Upper lobe of left lung (tissue), 4 donors: ENCODE measurements around the gene SIAH1.
"Not testable (repeated sequence)": the region's sequence is repeated elsewhere in the genome, so short reads cannot be mapped to it uniquely, and the experiment has no call there.

Experiments
- CTCF ChIP-seq, 6 experiments: fragments of 450-650 bp in 4 of 6; fragments of 200-600 bp in 2 of 6; sonication (generic) in 2 of 6; IDR thresholded peaks; one replicate each; pipeline ENCODE4 v1.5.1; 2016 to 2019; ENCODE audit warnings: antibody characterized with exemption in 6 of 6
- EP300 ChIP-seq, 4 donors: sonication (generic); formaldehyde crosslinking; IDR thresholded peaks; one replicate each; pipeline ENCODE4 v1.5.1; 2017; ENCODE audit warnings: antibody characterized with exemption in 4 of 4, control low read depth in 2 of 4

GRCh38 chr16:48416617-48417016, 31.4 kb upstream of the SIAH1 start:
- not testable (repeated sequence) for TF ChIP-seq CTCF, EP300 (IDR thresholded peaks at IDR 0.05)
